ENCODE data around the gene NTN1.

DNA sequence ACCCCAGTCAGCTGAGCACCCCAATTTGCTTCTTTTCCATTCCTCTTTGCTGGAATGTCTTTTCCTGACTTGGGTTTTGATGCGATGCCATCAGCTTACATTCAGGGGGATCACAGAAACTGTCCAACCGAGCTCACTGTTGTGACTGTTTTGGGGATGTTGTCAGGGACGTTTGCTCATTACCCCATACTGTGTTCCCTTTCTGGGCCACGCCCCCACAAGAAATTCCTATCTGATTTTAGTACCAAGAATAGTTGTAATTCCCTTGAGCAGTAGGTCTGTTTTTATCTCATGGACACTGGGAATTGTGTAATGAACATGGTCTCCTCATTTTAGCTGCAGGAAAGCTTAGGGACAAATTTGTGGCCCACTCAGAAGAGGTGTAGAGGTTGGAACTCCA is 2.6 kb upstream of the NTN1 start:
- TF ChIP-seq, protein P1, sequence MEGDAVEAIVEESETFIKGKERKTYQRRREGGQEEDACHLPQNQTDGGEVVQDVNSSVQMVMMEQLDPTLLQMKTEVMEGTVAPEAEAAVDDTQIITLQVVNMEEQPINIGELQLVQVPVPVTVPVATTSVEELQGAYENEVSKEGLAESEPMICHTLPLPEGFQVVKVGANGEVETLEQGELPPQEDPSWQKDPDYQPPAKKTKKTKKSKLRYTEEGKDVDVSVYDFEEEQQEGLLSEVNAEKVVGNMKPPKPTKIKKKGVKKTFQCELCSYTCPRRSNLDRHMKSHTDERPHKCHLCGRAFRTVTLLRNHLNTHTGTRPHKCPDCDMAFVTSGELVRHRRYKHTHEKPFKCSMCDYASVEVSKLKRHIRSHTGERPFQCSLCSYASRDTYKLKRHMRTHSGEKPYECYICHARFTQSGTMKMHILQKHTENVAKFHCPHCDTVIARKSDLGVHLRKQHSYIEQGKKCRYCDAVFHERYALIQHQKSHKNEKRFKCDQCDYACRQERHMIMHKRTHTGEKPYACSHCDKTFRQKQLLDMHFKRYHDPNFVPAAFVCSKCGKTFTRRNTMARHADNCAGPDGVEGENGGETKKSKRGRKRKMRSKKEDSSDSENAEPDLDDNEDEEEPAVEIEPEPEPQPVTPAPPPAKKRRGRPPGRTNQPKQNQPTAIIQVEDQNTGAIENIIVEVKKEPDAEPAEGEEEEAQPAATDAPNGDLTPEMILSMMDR (IDR thresholded peaks at IDR 0.05), result no peak
- TF ChIP-seq EZH2 (IDR thresholded peaks at IDR 0.05), result no peak
